HCT116 (cell line): ENCODE measurements around the gene MEGF8.

Source experiments
- EZH2 ChIP-seq: fragments of 200-600 bp; sonication (generic); IDR thresholded peaks from 2 replicates; pipeline ENCODE4 v1.6.1; 2017; ENCODE audit warnings: antibody characterized with exemption, mixed run types
- JUND ChIP-seq: IDR thresholded peaks from 2 replicates; pipeline ENCODE4 v1.6.1; 2012
- POLR2A ChIP-seq: IDR thresholded peaks from 2 replicates; pipeline ENCODE4 v1.7.0; 2011; ENCODE audit warnings: borderline replicate concordance; ENCODE audit not compliant: insufficient read depth, insufficient read length; ENCODE audit errors: extremely low read depth
- YY1 ChIP-seq: IDR thresholded peaks from 2 replicates; pipeline ENCODE4 v1.6.1; 2011; ENCODE audit warnings: low read length, low read depth, moderate library complexity, mild to moderate bottlenecking; ENCODE audit not compliant: insufficient replicate concordance; ENCODE audit errors: extremely low read depth
- ZNF274 ChIP-seq: fragments of 200-500 bp; sonication (Bioruptor generic); IDR thresholded peaks from 2 replicates; pipeline ENCODE4 v1.6.1; 2014; ENCODE audit warnings: mild to moderate bottlenecking, low read depth, low read length, inconsistent platforms
- TF ChIP-seq, protein P1 (sequence below), 3 experiments: fragments of 200-600 bp in 1 of 3; sonication (generic) in 1 of 3; IDR thresholded peaks in 2 of 3; conservative IDR thresholded peaks in 1 of 3; 2 replicates each; pipeline ENCODE4 v1.5.1; 2012 to 2017; ENCODE audit warnings: low read depth in 2 of 3, low read length in 2 of 3, antibody characterized with exemption in 1 of 3, borderline replicate concordance in 1 of 3, control low read depth in 1 of 3, mild to moderate bottlenecking in 1 of 3, mixed read lengths in 1 of 3, mixed run types in 1 of 3, moderate library complexity in 1 of 3; ENCODE audit not compliant: insufficient read depth in 1 of 3
- TF ChIP-seq, protein P2 (sequence below): IDR thresholded peaks from 2 replicates; pipeline ENCODE4 v1.6.1; 2012

DNA sequence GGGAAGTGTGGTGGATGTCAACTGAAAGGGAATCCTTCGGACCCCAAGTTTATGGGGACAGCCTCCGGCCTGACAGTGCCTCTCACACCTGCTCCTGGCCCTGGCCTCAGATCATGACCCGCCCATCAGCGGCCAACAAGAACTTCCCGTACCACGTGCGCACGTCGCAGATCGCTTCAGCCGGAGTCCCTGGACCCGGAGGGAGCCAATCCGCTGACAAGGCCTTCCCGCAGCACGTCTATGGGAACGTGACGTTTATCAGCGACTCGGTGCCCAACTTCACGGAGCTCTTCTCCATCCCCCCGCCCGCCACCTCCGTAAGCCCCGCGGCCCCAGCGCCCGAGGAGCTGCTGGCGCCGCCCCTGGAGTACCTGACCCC lies 2.0 kb upstream of the MEGF8 start:
- TF ChIP-seq EZH2 (no peak), JUND (no peak), YY1 (no peak), POLR2A (no peak), ZNF274 (no peak)
- TF ChIP-seq, protein P1, sequence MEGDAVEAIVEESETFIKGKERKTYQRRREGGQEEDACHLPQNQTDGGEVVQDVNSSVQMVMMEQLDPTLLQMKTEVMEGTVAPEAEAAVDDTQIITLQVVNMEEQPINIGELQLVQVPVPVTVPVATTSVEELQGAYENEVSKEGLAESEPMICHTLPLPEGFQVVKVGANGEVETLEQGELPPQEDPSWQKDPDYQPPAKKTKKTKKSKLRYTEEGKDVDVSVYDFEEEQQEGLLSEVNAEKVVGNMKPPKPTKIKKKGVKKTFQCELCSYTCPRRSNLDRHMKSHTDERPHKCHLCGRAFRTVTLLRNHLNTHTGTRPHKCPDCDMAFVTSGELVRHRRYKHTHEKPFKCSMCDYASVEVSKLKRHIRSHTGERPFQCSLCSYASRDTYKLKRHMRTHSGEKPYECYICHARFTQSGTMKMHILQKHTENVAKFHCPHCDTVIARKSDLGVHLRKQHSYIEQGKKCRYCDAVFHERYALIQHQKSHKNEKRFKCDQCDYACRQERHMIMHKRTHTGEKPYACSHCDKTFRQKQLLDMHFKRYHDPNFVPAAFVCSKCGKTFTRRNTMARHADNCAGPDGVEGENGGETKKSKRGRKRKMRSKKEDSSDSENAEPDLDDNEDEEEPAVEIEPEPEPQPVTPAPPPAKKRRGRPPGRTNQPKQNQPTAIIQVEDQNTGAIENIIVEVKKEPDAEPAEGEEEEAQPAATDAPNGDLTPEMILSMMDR (IDR thresholded peaks at IDR 0.05 in 2 of 3, conservative IDR thresholded peaks at IDR 0.05 in 1 of 3; ENCODE audit: borderline replicate concordance in 1 of 3, insufficient read depth in 1 of 3, low read depth in 2 of 3, low read length in 2 of 3) = no peak
- TF ChIP-seq, protein P2, sequence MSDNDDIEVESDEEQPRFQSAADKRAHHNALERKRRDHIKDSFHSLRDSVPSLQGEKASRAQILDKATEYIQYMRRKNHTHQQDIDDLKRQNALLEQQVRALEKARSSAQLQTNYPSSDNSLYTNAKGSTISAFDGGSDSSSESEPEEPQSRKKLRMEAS = no peak
